HepG2 (cell line): ENCODE results near the gene NRSN2. TPM values are rescaled to one million over a fixed set of nuclear protein-coding genes. Genes with fewer than 3 reads are reported as not detected.

Experiments
- ATF7-NPFF ChIP-seq: sonication (generic); formaldehyde crosslinking; IDR thresholded peaks from 2 replicates; pipeline ENCODE4 v1.8.1; 2023; ENCODE audit warnings: mild to moderate bottlenecking, low read depth, missing genetic modification reagents, moderate library complexity
- GPN1 ChIP-seq: sonication (generic); formaldehyde crosslinking; IDR thresholded peaks from 2 replicates; pipeline ENCODE4 v1.5.1; 2020; ENCODE audit warnings: missing genetic modification reagents, borderline replicate concordance
- HIVEP1 ChIP-seq: sonication (generic); formaldehyde crosslinking; IDR thresholded peaks from 2 replicates; pipeline ENCODE4 v1.4.0; 2020; ENCODE audit warnings: mild to moderate bottlenecking, missing genetic modification reagents
- HMG20B ChIP-seq: conservative IDR thresholded peaks from 2 replicates; pipeline ENCODE4 v1.6.1; 2016; ENCODE audit warnings: missing genetic modification reagents, missing compliant biosample characterization
- MXI1 ChIP-seq: IDR thresholded peaks from 3 replicates; pipeline ENCODE4 v1.6.1; 2012; ENCODE audit warnings: low read depth, low read length, inconsistent platforms, borderline replicate concordance
- PHF5A ChIP-seq: IDR thresholded peaks from one replicate; pipeline ENCODE4 v1.6.1; 2018; ENCODE audit warnings: low read depth, missing genetic modification reagents; ENCODE audit not compliant: unreplicated experiment
- SMARCC2 ChIP-seq: fragments of 450-650 bp; IDR thresholded peaks from 2 replicates; pipeline ENCODE4 v1.6.1; 2017; ENCODE audit warnings: antibody characterized with exemption, mild to moderate bottlenecking
- SP1 ChIP-seq, 2 experiments: fragments of 450-650 bp in 1 of 2; sonication (generic) in 1 of 2; formaldehyde crosslinking in 1 of 2; IDR thresholded peaks; 2 replicates each; pipeline versions ENCODE4 v1.4.0 to v1.6.1; 2016 to 2020; ENCODE audit warnings: missing genetic modification reagents in 1 of 2
- SP4 ChIP-seq: sonication (generic); formaldehyde crosslinking; IDR thresholded peaks from 2 replicates; pipeline ENCODE4 v1.8.1; 2023; ENCODE audit warnings: mild to moderate bottlenecking, missing genetic modification reagents
- ZNF124 ChIP-seq: sonication (generic); formaldehyde crosslinking; IDR thresholded peaks from 2 replicates; pipeline ENCODE4 v1.4.0; 2020; ENCODE audit warnings: missing genetic modification reagents
- ZNF331 ChIP-seq: sonication (generic); formaldehyde crosslinking; IDR thresholded peaks from 2 replicates; pipeline ENCODE4 v1.4.0; 2020; ENCODE audit warnings: missing genetic modification reagents
- ZNF556 ChIP-seq: sonication (generic); formaldehyde crosslinking; IDR thresholded peaks from 2 replicates; pipeline ENCODE4 v1.4.0; 2020; ENCODE audit warnings: mild to moderate bottlenecking, missing genetic modification reagents, borderline replicate concordance
- ZNF841 ChIP-seq: sonication (generic); formaldehyde crosslinking; IDR thresholded peaks from 2 replicates; pipeline ENCODE4 v1.8.1; 2023; ENCODE audit warnings: missing genetic modification reagents, borderline replicate concordance
- polyA plus RNA-seq, 8 experiments: library from polyadenylated mRNA; depleted of rRNA in 3 of 8; stranded (reverse) in 7 of 8; unstranded in 1 of 8; fragments of >200 nt; fragmentation: Illumina TruSeq in 4 of 8; extraction: Trizol in 4 of 8; gene quantifications; 2 replicates each; pipeline versions ENCODE4 v1.2.1 to v1.2.3, GENCODE V29; 2011 to 2016; ENCODE audit warnings: low read depth in 4 of 8, missing spikeins in 1 of 8, mixed read lengths in 1 of 8; ENCODE audit not compliant: insufficient read depth in 1 of 8
- total RNA-seq, 5 experiments: library from RNA; depleted of rRNA; stranded (reverse); fragments of >200 nt; fragmentation: Illumina TruSeq; extraction: Trizol; gene quantifications; 2 replicates each; pipeline ENCODE4 v1.2.3, GENCODE V29; 2016; ENCODE audit warnings: low read depth in 1 of 5
- TF ChIP-seq, protein P1 (sequence below): sonication (generic); formaldehyde crosslinking; IDR thresholded peaks from 2 replicates; pipeline ENCODE4 v1.9.0; 2021; ENCODE audit warnings: missing genetic modification reagents, borderline replicate concordance
- TF ChIP-seq, protein P2 (sequence below): sonication (generic); formaldehyde crosslinking; IDR thresholded peaks from 2 replicates; pipeline ENCODE4 v1.4.0; 2020; ENCODE audit warnings: missing genetic modification reagents, borderline replicate concordance
- TF ChIP-seq, protein P3 (sequence below): sonication (generic); formaldehyde crosslinking; IDR thresholded peaks from 2 replicates; pipeline ENCODE4 v1.4.0; 2020; ENCODE audit warnings: mild to moderate bottlenecking, missing genetic modification reagents
- TF ChIP-seq, protein P4 (sequence below): sonication (generic); formaldehyde crosslinking; IDR thresholded peaks from 2 replicates; pipeline ENCODE4 v1.8.1; 2023; ENCODE audit warnings: mild to moderate bottlenecking, missing genetic modification reagents
- TF ChIP-seq, protein P5 (sequence below): sonication (generic); formaldehyde crosslinking; IDR thresholded peaks from 2 replicates; pipeline ENCODE4; 2020; ENCODE audit warnings: missing genetic modification reagents, mild to moderate bottlenecking, borderline replicate concordance

NRSN2 gene
- total and polyA plus RNA-seq, 2 of the 13 experiments (the other 11 are each of a cell fraction or from before 2014, with no cell fraction given): 32.3 to 49.4 TPM

DNA sequence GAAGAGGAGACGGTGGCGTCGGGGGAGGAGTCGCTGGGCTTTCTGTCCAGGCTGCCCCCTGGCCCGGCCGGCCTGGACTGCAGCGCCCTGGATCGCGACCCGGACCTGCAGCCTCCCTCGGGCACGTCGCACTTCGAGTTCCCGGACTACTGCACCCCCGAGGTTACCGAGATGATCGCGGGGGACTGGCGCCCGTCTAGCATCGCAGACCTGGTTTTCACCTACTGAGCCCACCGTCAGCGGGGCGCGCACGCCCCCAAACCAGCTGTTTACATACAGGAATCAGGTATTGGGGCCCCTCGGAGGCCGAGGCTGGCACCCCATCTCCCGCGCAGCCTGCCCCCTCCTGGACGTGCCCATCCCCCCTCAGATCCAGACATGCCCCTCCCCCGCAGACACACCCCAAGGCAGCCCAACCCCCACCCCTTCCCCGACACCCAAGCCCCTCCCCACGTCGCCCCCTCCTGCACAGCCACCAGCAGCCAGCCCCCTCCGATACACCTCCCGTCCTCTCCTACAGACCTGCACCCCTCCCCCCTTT is 20.2 kb upstream of the NRSN2 start (continued):
- TF ChIP-seq, protein P1, sequence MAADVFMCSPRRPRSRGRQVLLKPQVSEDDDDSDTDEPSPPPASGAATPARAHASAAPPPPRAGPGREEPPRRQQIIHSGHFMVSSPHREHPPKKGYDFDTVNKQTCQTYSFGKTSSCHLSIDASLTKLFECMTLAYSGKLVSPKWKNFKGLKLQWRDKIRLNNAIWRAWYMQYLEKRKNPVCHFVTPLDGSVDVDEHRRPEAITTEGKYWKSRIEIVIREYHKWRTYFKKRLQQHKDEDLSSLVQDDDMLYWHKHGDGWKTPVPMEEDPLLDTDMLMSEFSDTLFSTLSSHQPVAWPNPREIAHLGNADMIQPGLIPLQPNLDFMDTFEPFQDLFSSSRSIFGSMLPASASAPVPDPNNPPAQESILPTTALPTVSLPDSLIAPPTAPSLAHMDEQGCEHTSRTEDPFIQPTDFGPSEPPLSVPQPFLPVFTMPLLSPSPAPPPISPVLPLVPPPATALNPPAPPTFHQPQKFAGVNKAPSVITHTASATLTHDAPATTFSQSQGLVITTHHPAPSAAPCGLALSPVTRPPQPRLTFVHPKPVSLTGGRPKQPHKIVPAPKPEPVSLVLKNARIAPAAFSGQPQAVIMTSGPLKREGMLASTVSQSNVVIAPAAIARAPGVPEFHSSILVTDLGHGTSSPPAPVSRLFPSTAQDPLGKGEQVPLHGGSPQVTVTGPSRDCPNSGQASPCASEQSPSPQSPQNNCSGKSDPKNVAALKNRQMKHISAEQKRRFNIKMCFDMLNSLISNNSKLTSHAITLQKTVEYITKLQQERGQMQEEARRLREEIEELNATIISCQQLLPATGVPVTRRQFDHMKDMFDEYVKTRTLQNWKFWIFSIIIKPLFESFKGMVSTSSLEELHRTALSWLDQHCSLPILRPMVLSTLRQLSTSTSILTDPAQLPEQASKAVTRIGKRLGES (CRISPR knock-in tag): no peak
- TF ChIP-seq ZNF124 (CRISPR knock-in tag): no peak; the same call in 1 of the 2 replicates
- TF ChIP-seq PHF5A (CRISPR knock-in tag): no peak
- no peak for TF ChIP-seq ZNF841 (CRISPR knock-in tag)
- TF ChIP-seq, protein P2, sequence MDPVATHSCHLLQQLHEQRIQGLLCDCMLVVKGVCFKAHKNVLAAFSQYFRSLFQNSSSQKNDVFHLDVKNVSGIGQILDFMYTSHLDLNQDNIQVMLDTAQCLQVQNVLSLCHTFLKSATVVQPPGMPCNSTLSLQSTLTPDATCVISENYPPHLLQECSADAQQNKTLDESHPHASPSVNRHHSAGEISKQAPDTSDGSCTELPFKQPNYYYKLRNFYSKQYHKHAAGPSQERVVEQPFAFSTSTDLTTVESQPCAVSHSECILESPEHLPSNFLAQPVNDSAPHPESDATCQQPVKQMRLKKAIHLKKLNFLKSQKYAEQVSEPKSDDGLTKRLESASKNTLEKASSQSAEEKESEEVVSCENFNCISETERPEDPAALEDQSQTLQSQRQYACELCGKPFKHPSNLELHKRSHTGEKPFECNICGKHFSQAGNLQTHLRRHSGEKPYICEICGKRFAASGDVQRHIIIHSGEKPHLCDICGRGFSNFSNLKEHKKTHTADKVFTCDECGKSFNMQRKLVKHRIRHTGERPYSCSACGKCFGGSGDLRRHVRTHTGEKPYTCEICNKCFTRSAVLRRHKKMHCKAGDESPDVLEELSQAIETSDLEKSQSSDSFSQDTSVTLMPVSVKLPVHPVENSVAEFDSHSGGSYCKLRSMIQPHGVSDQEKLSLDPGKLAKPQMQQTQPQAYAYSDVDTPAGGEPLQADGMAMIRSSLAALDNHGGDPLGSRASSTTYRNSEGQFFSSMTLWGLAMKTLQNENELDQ (CRISPR knock-in tag): no peak
- TF ChIP-seq ATF7-NPFF (CRISPR knock-in tag): 0 out of 2 replicates have a peak, but pooled peaks have one; percentile 40
- no peak; the same call in 1 of the 2 replicates for TF ChIP-seq ZNF556 (CRISPR knock-in tag)
- TF ChIP-seq HMG20B (CRISPR knock-in tag): peak; percentile 37; the same call in 1 of the 2 replicates
- no peak for TF ChIP-seq MXI1
- TF ChIP-seq SP1 (IDR thresholded peaks at IDR 0.05): no peak
- TF ChIP-seq SP1 (CRISPR knock-in tag; IDR thresholded peaks at IDR 0.05): 0 out of 2 replicates have a peak, but pooled peaks have one; percentile 19
- TF ChIP-seq SP4 (CRISPR knock-in tag): no peak
- TF ChIP-seq, protein P3, sequence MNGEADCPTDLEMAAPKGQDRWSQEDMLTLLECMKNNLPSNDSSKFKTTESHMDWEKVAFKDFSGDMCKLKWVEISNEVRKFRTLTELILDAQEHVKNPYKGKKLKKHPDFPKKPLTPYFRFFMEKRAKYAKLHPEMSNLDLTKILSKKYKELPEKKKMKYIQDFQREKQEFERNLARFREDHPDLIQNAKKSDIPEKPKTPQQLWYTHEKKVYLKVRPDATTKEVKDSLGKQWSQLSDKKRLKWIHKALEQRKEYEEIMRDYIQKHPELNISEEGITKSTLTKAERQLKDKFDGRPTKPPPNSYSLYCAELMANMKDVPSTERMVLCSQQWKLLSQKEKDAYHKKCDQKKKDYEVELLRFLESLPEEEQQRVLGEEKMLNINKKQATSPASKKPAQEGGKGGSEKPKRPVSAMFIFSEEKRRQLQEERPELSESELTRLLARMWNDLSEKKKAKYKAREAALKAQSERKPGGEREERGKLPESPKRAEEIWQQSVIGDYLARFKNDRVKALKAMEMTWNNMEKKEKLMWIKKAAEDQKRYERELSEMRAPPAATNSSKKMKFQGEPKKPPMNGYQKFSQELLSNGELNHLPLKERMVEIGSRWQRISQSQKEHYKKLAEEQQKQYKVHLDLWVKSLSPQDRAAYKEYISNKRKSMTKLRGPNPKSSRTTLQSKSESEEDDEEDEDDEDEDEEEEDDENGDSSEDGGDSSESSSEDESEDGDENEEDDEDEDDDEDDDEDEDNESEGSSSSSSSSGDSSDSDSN (CRISPR knock-in tag): peak; percentile 73
- TF ChIP-seq ZNF331 (CRISPR knock-in tag): no peak; the same call in 1 of the 2 replicates
- no peak for TF ChIP-seq GPN1
- no peak for TF ChIP-seq HIVEP1 (CRISPR knock-in tag)
- TF ChIP-seq, protein P4, sequence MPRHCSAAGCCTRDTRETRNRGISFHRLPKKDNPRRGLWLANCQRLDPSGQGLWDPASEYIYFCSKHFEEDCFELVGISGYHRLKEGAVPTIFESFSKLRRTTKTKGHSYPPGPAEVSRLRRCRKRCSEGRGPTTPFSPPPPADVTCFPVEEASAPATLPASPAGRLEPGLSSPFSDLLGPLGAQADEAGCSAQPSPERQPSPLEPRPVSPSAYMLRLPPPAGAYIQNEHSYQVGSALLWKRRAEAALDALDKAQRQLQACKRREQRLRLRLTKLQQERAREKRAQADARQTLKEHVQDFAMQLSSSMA (CRISPR knock-in tag): 0 out of 2 replicates have a peak, but pooled peaks have one; percentile 1
- TF ChIP-seq, protein P5, sequence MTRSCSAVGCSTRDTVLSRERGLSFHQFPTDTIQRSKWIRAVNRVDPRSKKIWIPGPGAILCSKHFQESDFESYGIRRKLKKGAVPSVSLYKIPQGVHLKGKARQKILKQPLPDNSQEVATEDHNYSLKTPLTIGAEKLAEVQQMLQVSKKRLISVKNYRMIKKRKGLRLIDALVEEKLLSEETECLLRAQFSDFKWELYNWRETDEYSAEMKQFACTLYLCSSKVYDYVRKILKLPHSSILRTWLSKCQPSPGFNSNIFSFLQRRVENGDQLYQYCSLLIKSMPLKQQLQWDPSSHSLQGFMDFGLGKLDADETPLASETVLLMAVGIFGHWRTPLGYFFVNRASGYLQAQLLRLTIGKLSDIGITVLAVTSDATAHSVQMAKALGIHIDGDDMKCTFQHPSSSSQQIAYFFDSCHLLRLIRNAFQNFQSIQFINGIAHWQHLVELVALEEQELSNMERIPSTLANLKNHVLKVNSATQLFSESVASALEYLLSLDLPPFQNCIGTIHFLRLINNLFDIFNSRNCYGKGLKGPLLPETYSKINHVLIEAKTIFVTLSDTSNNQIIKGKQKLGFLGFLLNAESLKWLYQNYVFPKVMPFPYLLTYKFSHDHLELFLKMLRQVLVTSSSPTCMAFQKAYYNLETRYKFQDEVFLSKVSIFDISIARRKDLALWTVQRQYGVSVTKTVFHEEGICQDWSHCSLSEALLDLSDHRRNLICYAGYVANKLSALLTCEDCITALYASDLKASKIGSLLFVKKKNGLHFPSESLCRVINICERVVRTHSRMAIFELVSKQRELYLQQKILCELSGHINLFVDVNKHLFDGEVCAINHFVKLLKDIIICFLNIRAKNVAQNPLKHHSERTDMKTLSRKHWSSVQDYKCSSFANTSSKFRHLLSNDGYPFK: no peak
- TF ChIP-seq SMARCC2: no peak
